Measurements from ENCODE around the gene ARRDC2. TPM values are rescaled to one million over a fixed set of nuclear protein-coding genes. Genes with fewer than 3 reads are reported as not detected.

ARRDC2 gene
- total and polyA plus RNA-seq, 4 donors, result 2.7 to 32.3 (median 6.5) TPM

GRCh38 chr19:17968362-17968761, 39.6 kb upstream of the ARRDC2 start:
- H3K9ac ChIP-seq (ENCODE audit: low read depth in 1 of 2, low read length in 2 of 2), result no peak overlapping the region
- no peaks in the 10 kb centered on the region for H3K9me3 ChIP-seq (ENCODE audit: control insufficient read depth in 4 of 4, low read length in 3 of 4)
- no peak for DNase-seq (ENCODE audit: low spot score)
- TF ChIP-seq GABPA (IDR thresholded peaks at IDR 0.05 in 1 of 2, conservative IDR thresholded peaks at IDR 0.05 in 1 of 2) (no peak), ZBTB33 (IDR thresholded peaks at IDR 0.05) (no peak)
- peaks cover 0 to 4% (median 1%) of the 10 kb centered on the region in 4 donors for H3K27me3 ChIP-seq (ENCODE audit: control insufficient read depth in 4 of 4, insufficient read depth in 4 of 4, low read length in 3 of 4)
- H3K36me3 ChIP-seq (ENCODE audit: control insufficient read depth in 4 of 4, insufficient read depth in 3 of 4, low read depth in 1 of 4, low read length in 3 of 4), result no peaks in the 10 kb centered on the region
- no peak overlapping the region for H3K27ac ChIP-seq (ENCODE audit: low read depth in 1 of 2, low read length in 2 of 2)
- no peak overlapping the region for H3K4me3 ChIP-seq (ENCODE audit: low read depth in 1 of 3, low read length in 3 of 3)
- H3K4me1 ChIP-seq (ENCODE audit: control insufficient read depth in 4 of 4, insufficient read depth in 4 of 4, low read length in 3 of 4), result peaks cover 0 to 3% (median 0%) of the 10 kb centered on the region in 4 donors
- 75% methylated on average over 4 of the region's 4 CpGs for WGBS

GRCh38 chr19:17969096-17969792, 38.7 kb upstream of the ARRDC2 start:
- peaks cover 0 to 3% (median 0%) of the 10 kb centered on the region in 4 donors for H3K4me1 ChIP-seq (ENCODE audit: control insufficient read depth in 4 of 4, insufficient read depth in 4 of 4, low read length in 3 of 4)
- DNase-seq (ENCODE audit: low spot score), result no peak
- 89% methylated on average over 19 of the region's 19 CpGs for WGBS
- TF ChIP-seq RXRA (IDR thresholded peaks at IDR 0.05) (no peak), GABPA (IDR thresholded peaks at IDR 0.05 in 1 of 2, conservative IDR thresholded peaks at IDR 0.05 in 1 of 2) (no peak), REST (IDR thresholded peaks at IDR 0.05) (no peak), JUND (IDR thresholded peaks at IDR 0.05) (no peak), HNF4G (IDR thresholded peaks at IDR 0.05) (no peak), ATF3 (IDR thresholded peaks at IDR 0.05) (no peak)
- H3K27me3 ChIP-seq (ENCODE audit: control insufficient read depth in 4 of 4, insufficient read depth in 4 of 4, low read length in 3 of 4), result peaks cover 0 to 3% (median 1%) of the 10 kb centered on the region in 4 donors
- no peak overlapping the region for H3K9ac ChIP-seq (ENCODE audit: low read depth in 1 of 2, low read length in 2 of 2)
- no peak overlapping the region for H3K4me3 ChIP-seq (ENCODE audit: low read depth in 1 of 3, low read length in 3 of 3)
- H3K9me3 ChIP-seq (ENCODE audit: control insufficient read depth in 4 of 4, low read length in 3 of 4), result no peaks in the 10 kb centered on the region
- H3K27ac ChIP-seq (ENCODE audit: low read depth in 1 of 2, low read length in 2 of 2), result no peak overlapping the region
- no peaks in the 10 kb centered on the region for H3K36me3 ChIP-seq (ENCODE audit: control insufficient read depth in 4 of 4, insufficient read depth in 3 of 4, low read depth in 1 of 4, low read length in 3 of 4)

GRCh38 chr19:17972230-17972629, 35.7 kb upstream of the ARRDC2 start:
- H3K4me1 ChIP-seq (ENCODE audit: control insufficient read depth in 4 of 4, insufficient read depth in 4 of 4, low read length in 3 of 4), result peaks cover 0 to under 1% (median 0%) of the 10 kb centered on the region in 4 donors
- no peak overlapping the region for H3K4me3 ChIP-seq (ENCODE audit: low read depth in 1 of 3, low read length in 3 of 3)
- no peaks in the 10 kb centered on the region for H3K9me3 ChIP-seq (ENCODE audit: control insufficient read depth in 4 of 4, low read length in 3 of 4)
- DNase-seq (ENCODE audit: low spot score), result no peak
- no peak overlapping the region for H3K27ac ChIP-seq (ENCODE audit: low read depth in 1 of 2, low read length in 2 of 2)
- peaks cover 0 to 2% (median 0%) of the 10 kb centered on the region in 4 donors for H3K27me3 ChIP-seq (ENCODE audit: control insufficient read depth in 4 of 4, insufficient read depth in 4 of 4, low read length in 3 of 4)
- H3K36me3 ChIP-seq (ENCODE audit: control insufficient read depth in 4 of 4, insufficient read depth in 3 of 4, low read depth in 1 of 4, low read length in 3 of 4), result no peaks in the 10 kb centered on the region
- no peak overlapping the region for H3K9ac ChIP-seq (ENCODE audit: low read depth in 1 of 2, low read length in 2 of 2)
- 83% methylated on average over 1 of the region's 1 CpG for WGBS
- TF ChIP-seq REST (IDR thresholded peaks at IDR 0.05), result no peak
- TF ChIP-seq JUND (IDR thresholded peaks at IDR 0.05), result no peak
- no peak for TF ChIP-seq HNF4A (conservative IDR thresholded peaks at IDR 0.05)
- no peak for TF ChIP-seq HNF4G (IDR thresholded peaks at IDR 0.05)
- TF ChIP-seq TAF1 (conservative IDR thresholded peaks at IDR 0.05), result no peak
- no peak for TF ChIP-seq MAX (IDR thresholded peaks at IDR 0.05)
